K562 (cell line): Measurements from ENCODE around the gene EIF4E2. TPM values are rescaled to one million over a fixed set of nuclear protein-coding genes. Genes with fewer than 3 reads are reported as not detected.

Experiments
- ATAC-seq: fragments of 200-7000 bp; cut with Tn5 transposase; 3 replicates; pipeline ENCODE4 v1.9.1; 2020; ENCODE audit warnings: moderate library complexity
- BruUV-seq: library from RNA; stranded (reverse); fragments of 400-500 nt; replicated peaks from 2 replicates; lab custom pipeline; 2021; lab: Mats Ljungman, UMichigan
- CTCF ChIA-PET: fragments of 300-600 bp; formaldehyde crosslinking; extraction: SDS; loops from one replicate; lab custom pipeline; 2021; ENCODE audit warnings: low intra/inter-chr PET ratio; lab: Yijun Ruan, JAX
- POLR2A ChIA-PET: fragments of 300-600, 350-650 bp; sonication (Branson Sonifier 250); formaldehyde crosslinking; extraction: SDS; loops from one replicate; lab custom pipeline; 2021; ENCODE audit warnings: antibody characterized with exemption, inconsistent platforms; lab: Yijun Ruan, JAX
- DNase-seq, 4 experiments: peaks; one replicate each; pipeline versions ENCODE4 v3.0.0 to v3.0.0-alpha.2; 2011 to 2018; ENCODE audit warnings: low spot score in 3 of 4, mixed read lengths in 3 of 4; ENCODE audit errors: extremely low read depth in 1 of 4
- FAIRE-seq: peaks from 2 replicates; lab custom pipeline; 2011; peaks lifted over from hg19 to GRCh38; lab: Jason Lieb, UNC
- H2AFZ ChIP-seq: 2 replicates; pipeline ENCODE4 v1.6.0; 2011; ENCODE audit warnings: low read depth, low read length, control low read depth, inconsistent platforms
- H3K27ac ChIP-seq: fragments of 200-600 bp; 3 replicates; pipeline ENCODE4 v1.8.0; 2011; ENCODE audit warnings: low read depth, mild to moderate bottlenecking, control low read depth, inconsistent platforms, low read length, moderate library complexity, mixed read lengths; ENCODE audit errors: extremely low read depth
- H3K27me3 ChIP-seq, 2 experiments: fragments of 300-600 bp in 1 of 2; 2 replicates in 1 of 2; 3 replicates in 1 of 2; pipeline versions ENCODE4 v1.6.0 to v1.8.0; 2011; ENCODE audit warnings: inconsistent platforms in 2 of 2, low read length in 2 of 2, mild to moderate bottlenecking in 1 of 2, mixed read lengths in 1 of 2, moderate library complexity in 1 of 2; ENCODE audit not compliant: control insufficient read depth in 2 of 2, insufficient read depth in 2 of 2
- H3K36me3 ChIP-seq: fragments of 300-600 bp; 3 replicates; pipeline ENCODE4 v1.8.0; 2011; ENCODE audit warnings: mild to moderate bottlenecking, low read length, inconsistent platforms; ENCODE audit not compliant: control insufficient read depth, insufficient read depth
- H3K4me1 ChIP-seq, 2 experiments: fragments of 200-600 bp in 1 of 2; replicated peaks in 1 of 2; 2 replicates in 1 of 2; 3 replicates in 1 of 2; pipeline versions ENCODE4 v1.5.1 to v1.8.0; 2011; ENCODE audit warnings: inconsistent platforms in 2 of 2, low read length in 2 of 2, mild to moderate bottlenecking in 1 of 2, mixed read lengths in 1 of 2, moderate library complexity in 1 of 2; ENCODE audit not compliant: control insufficient read depth in 2 of 2, insufficient read depth in 2 of 2
- H3K4me2 ChIP-seq: 2 replicates; pipeline ENCODE4 v1.6.1; 2011; ENCODE audit warnings: low read length, control low read depth, inconsistent platforms, mixed read lengths; ENCODE audit not compliant: insufficient read depth
- H3K4me3 ChIP-seq: fragments of 200-600 bp; sonication (generic), shearing (Covaris generic); 2 replicates; pipeline ENCODE4 v1.5.1; 2016; ENCODE audit warnings: control low read depth, inconsistent platforms
- H3K79me2 ChIP-seq: fragments of 200-600 bp; 3 replicates; pipeline ENCODE4 v1.8.0; 2011; ENCODE audit warnings: low read length, inconsistent platforms; ENCODE audit not compliant: control insufficient read depth, insufficient read depth
- H3K9ac ChIP-seq, 2 experiments: 2 replicates each; pipeline versions ENCODE4 v1.6.0 to v1.6.1; 2011; ENCODE audit warnings: low read depth in 2 of 2, low read length in 2 of 2, control low read depth in 1 of 2, inconsistent platforms in 1 of 2, mild to moderate bottlenecking in 1 of 2, mixed read lengths in 1 of 2; ENCODE audit not compliant: insufficient read depth in 1 of 2
- H3K9me1 ChIP-seq: one replicate; pipeline ENCODE4 v1.6.0; 2011; ENCODE audit warnings: inconsistent platforms, mild to moderate bottlenecking, low read length, moderate library complexity; ENCODE audit not compliant: control insufficient read depth, insufficient read depth
- H3K9me3 ChIP-seq: replicated peaks from 2 replicates; pipeline ENCODE4 v1.5.1; 2011; ENCODE audit warnings: low read depth, low read length, inconsistent platforms; ENCODE audit not compliant: control insufficient read depth, insufficient read depth
- H4K20me1 ChIP-seq: replicated peaks from 2 replicates; pipeline ENCODE4 v1.6.1; 2011; ENCODE audit warnings: low read length, inconsistent platforms, mixed read lengths; ENCODE audit not compliant: control insufficient read depth, insufficient read depth
- BRD9 ChIP-seq: fragments of 450-650 bp; IDR thresholded peaks from 2 replicates; pipeline ENCODE4 v1.6.1; 2018; ENCODE audit warnings: low read depth; ENCODE audit not compliant: partially characterized antibody
- BRF1 ChIP-seq: IDR thresholded peaks from 3 replicates; pipeline ENCODE4 v1.6.1; 2011; ENCODE audit warnings: borderline replicate concordance, mild to moderate bottlenecking; ENCODE audit not compliant: insufficient read length; ENCODE audit errors: extremely low read depth
- EP300 ChIP-seq: IDR thresholded peaks from 2 replicates; pipeline ENCODE4 v1.6.1; 2012; ENCODE audit warnings: low read length, improper control_type of control experiment
- PCBP1 ChIP-seq: fragments of 200-400 bp; formaldehyde crosslinking; IDR thresholded peaks from 2 replicates; pipeline ENCODE4 v1.6.1; 2018; ENCODE audit warnings: mild to moderate bottlenecking, low read depth, low read length; ENCODE audit not compliant: poor library complexity, severe bottlenecking
- ZBTB33 ChIP-seq: sonication (generic); formaldehyde crosslinking; IDR thresholded peaks from 2 replicates; pipeline ENCODE4 v1.8.1; 2023; ENCODE audit warnings: mild to moderate bottlenecking, missing genetic modification reagents
- ZNF217 ChIP-seq: sonication (generic); formaldehyde crosslinking; IDR thresholded peaks from 2 replicates; pipeline ENCODE4 v1.8.0; 2022; ENCODE audit warnings: mild to moderate bottlenecking, missing genetic modification reagents
- ZNF436 ChIP-seq: fragments of 250-450, 450-650 bp; sonication (Bioruptor Pico); formaldehyde crosslinking; IDR thresholded peaks from 2 replicates; pipeline ENCODE4 v1.7.0; 2020; ENCODE audit warnings: mild to moderate bottlenecking
- ZNF592 ChIP-seq: fragments of 450-650 bp; IDR thresholded peaks from 2 replicates; pipeline ENCODE4 v1.6.1; 2017; ENCODE audit warnings: antibody characterized with exemption, mild to moderate bottlenecking
- WGBS: fragments of 100-300 bp; shearing (Covaris generic); methylation state at CpG from one replicate; pipeline ENCODE4 v1.1.6; 2016; ENCODE audit warnings: low coverage, mixed read lengths; ENCODE audit not compliant: insufficient coverage; ENCODE audit errors: missing lambda C conversion rate; 5-methylcytosine and 5-hydroxymethylcytosine counted together
- in situ Hi-C: fragments of 300-500 bp; cut with MboI; formaldehyde crosslinking; loops from 4 replicates; pipeline ENCODE4 v1.15.0; 2018; ENCODE audit warnings: inconsistent platforms, mixed read lengths
- intact Hi-C: fragments of 100-400 bp; cut with micrococcal nuclease; formaldehyde crosslinking; loops from 2 replicates; pipeline ENCODE4 v1.14.2; 2022
- polyA plus RNA-seq, 8 experiments: library from polyadenylated mRNA; depleted of rRNA in 4 of 8; stranded (reverse) in 5 of 8; unstranded in 3 of 8; fragments of >200 nt; fragmentation: Nextera tagmentation in 2 of 8; fragmentation: Illumina TruSeq in 1 of 8; extraction: Ambion mirVana in 2 of 8; extraction: Trizol in 1 of 8; gene quantifications; 2 replicates each; pipeline versions ENCODE4 v1.2.1 to v1.2.3, GENCODE V29; 2011 to 2014; ENCODE audit warnings: inconsistent platforms in 1 of 8, missing spikeins in 1 of 8
- total RNA-seq, 7 experiments: library from RNA; depleted of rRNA in 6 of 7; stranded (reverse); fragments of >200 nt in 6 of 7; fragmentation: Illumina TruSeq in 2 of 7; extraction: Trizol in 2 of 7; gene quantifications; 2 replicates each; pipeline versions ENCODE4 v1.2.1 to v1.2.3, GENCODE V29; 2011 to 2021; ENCODE audit warnings: low replicate concordance in 1 of 7

Gene EIF4E2
- total and polyA plus RNA-seq, 9 of the 15 experiments (the other 6 are each of a cell fraction or from before 2014, with no cell fraction given), result 33.9 to 169 (median 77.5) TPM

DNA sequence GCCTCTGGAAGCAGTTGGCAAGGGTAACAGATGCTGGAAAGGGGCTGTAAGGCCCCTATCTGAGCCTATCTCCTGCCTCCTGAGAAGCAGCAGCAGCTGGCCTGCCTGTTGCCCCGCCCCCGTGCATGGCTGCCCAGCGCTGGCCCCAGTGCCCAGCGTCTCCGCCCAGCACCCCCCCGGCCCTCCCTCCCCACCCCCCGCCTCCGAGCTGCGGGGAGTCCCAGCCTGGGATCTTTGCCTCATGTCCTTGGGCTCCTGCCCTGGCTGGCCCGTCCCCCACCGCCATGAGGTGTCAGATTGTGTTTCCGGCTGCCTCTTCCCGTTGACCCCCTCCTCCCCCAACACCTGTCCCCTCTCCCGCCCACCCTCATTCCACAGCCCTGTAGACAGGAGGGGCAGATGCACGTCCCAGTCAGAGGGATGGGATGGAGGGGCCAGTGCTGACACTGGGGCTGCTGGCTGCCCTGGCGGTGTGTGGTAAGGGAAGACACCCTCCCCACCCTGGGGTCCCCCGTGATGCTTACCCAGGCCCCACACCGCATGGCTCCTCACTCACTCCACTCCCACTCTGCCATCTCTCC lies 24.6 kb upstream of the EIF4E2 start, which contains the start of gene CHRND:
CHRND (plus strand) TSS at position 370 of the 581 bp plus-strand sequence; CDS start at position 426, 56 bp downstream.
- H3K27me3 ChIP-seq, result peaks cover 0 to 52% of the 10 kb centered on the region in 2 experiments; a peak in 2 of 5 replicates
- H3K4me2 ChIP-seq, result no peak within 1 kb of the TSS
- no TSS peak for BruUV-seq
- intact Hi-C loops, result no loop called here
- ATAC-seq (no peak), DNase-seq (peak in 1 of 4 experiments; percentile 33), FAIRE-seq (no peak)
- H3K9ac ChIP-seq, result no peak within 1 kb of the TSS
- POLR2A ChIA-PET, result interaction anchor here (0.5 to 0.6 kb wide), 2 partner anchors 19 to 474 kb away, joined by 3 to 4 read pairs; no protein-coding TSS in a partner anchor
- H3K36me3 ChIP-seq, result no peaks in the 10 kb centered on the region
- H2AFZ ChIP-seq, result no peak within 1 kb of the TSS
- H3K4me1 ChIP-seq, result peaks cover 0 to 27% of the 10 kb centered on the region in 2 experiments; a peak in 2 of 5 replicates
- no peak within 1 kb of the TSS for H3K27ac ChIP-seq
- H3K4me3 ChIP-seq, result no peak within 1 kb of the TSS
- CTCF ChIA-PET, result no interaction called here
- no peak for TF ChIP-seq ZNF436 (CRISPR knock-in tag)
- no peak for TF ChIP-seq ZBTB33 (CRISPR knock-in tag)
- no peak for TF ChIP-seq PCBP1
- no peak for TF ChIP-seq ZNF217 (CRISPR knock-in tag)
- no peak for TF ChIP-seq BRF1
- TF ChIP-seq ZNF592, result no peak
- no peak for TF ChIP-seq EP300
- no peak for TF ChIP-seq BRD9
- no peaks in the 10 kb centered on the region for H3K9me3 ChIP-seq
- H4K20me1 ChIP-seq, result no peaks in the 10 kb centered on the region
- in situ Hi-C loops, result no loop called here
- no peaks in the 10 kb centered on the region for H3K79me2 ChIP-seq
- no peaks in the 10 kb centered on the region for H3K9me1 ChIP-seq
- WGBS, result 19% methylated on average over 4 of the region's 18 CpGs
